AG04450 (cell line): ENCODE measurements around the gene OSBPL6. TPM values are rescaled to one million over a fixed set of nuclear protein-coding genes. Genes with fewer than 3 reads are reported as not detected.
A peak's percentile ranks its signal among the peaks of the same experiment; 100 is the strongest.

Experiments
- CTCF ChIA-PET: fragments of 300-600, 350-600 bp; formaldehyde crosslinking; extraction: SDS; loops from one replicate; lab custom pipeline; 2022; ENCODE audit warnings: antibody characterized with exemption, inconsistent platforms; lab: Charles Lee
- POLR2A ChIA-PET: fragments of 350-600 bp; formaldehyde crosslinking; extraction: SDS; loops from one replicate; lab custom pipeline; 2021; ENCODE audit warnings: antibody characterized with exemption, inconsistent platforms; lab: Yijun Ruan, JAX
- DNase-seq: peaks from one replicate; pipeline ENCODE4 v3.0.0-alpha.2; 2011; ENCODE audit warnings: low read depth, low spot score
- H3K27ac ChIP-seq: one replicate; pipeline ENCODE4 v1.5.1; 2012; ENCODE audit warnings: low read depth, low read length, control low read depth
- H3K27me3 ChIP-seq: one replicate; pipeline ENCODE4 v1.6.0; 2012; ENCODE audit warnings: low read length; ENCODE audit not compliant: control insufficient read depth, insufficient read depth
- H3K4me3 ChIP-seq: 2 replicates; pipeline ENCODE4 v1.5.1; 2011; ENCODE audit warnings: mild to moderate bottlenecking, low read depth, low read length, control low read depth
- H3K9me3 ChIP-seq: 2 replicates; pipeline ENCODE4 v1.5.1; 2012; ENCODE audit warnings: low read length; ENCODE audit not compliant: control insufficient read depth, insufficient read depth
- polyA plus RNA-seq: library from polyadenylated mRNA; depleted of rRNA; stranded (reverse); fragments of >200 nt; gene quantifications from 2 replicates; pipeline ENCODE4 v1.2.3, GENCODE V29; 2011
- TF ChIP-seq, protein P1 (sequence below): IDR thresholded peaks from 2 replicates; pipeline ENCODE4 v1.5.1; 2011; ENCODE audit warnings: low read depth, low read length, control low read depth, inconsistent platforms

OSBPL6 gene
- polyA plus RNA-seq, 1 experiment = 5.0 TPM

DNA sequence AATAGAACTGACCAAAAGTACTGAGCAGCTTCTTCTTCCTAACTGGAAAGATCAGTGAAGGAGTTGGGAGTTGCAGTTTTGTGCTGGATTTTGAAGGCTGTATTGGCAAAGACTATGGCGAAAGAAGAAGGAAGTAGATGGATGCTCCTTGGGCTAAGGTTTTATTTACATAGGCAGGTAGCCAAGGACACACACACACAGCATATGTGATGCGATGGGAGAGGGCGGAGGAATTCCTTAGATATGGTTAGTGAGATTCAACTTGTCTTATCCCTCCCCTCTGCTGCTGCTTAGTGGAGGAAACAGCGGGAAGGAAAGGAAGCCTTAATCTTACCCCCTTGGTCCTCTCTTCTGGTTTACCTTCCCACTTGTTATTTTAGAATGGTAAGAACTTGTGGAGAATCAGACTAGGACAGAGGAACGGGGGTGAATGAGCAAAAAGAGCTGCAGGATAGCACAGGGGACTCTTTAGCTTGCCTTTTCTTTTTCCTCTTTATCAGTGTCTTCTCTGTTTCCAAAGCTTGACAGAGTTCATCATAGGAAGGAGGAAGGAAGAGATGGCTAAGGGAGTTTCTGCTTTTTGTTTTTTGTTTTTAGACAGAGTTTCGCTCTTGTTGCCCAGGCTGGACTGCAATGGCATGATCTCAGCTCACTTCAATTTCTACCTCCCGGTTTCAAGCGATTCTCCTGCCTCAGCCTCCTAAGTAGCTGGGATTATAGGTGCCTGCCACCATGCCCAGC, 87.9 kb downstream of the OSBPL6 start:
- H3K9me3 ChIP-seq = no peaks in the 10 kb centered on the region
- DNase-seq = peak; percentile 56
- ChIA-PET POLR2A (interaction anchor here (0.6 kb wide), 1 partner anchor 25 kb away, joined by 3 read pairs; no protein-coding TSS in a partner anchor), CTCF (interaction anchor here (0.9 to 2.1 kb wide), 6 partner anchors 9 to 150 kb away, joined by 3 to 8 read pairs (median 4); no protein-coding TSS in a partner anchor)
- H3K27me3 ChIP-seq = no peaks in the 10 kb centered on the region
- no peak overlapping the region for H3K4me3 ChIP-seq
- H3K27ac ChIP-seq = no peak overlapping the region
- TF ChIP-seq, protein P1, sequence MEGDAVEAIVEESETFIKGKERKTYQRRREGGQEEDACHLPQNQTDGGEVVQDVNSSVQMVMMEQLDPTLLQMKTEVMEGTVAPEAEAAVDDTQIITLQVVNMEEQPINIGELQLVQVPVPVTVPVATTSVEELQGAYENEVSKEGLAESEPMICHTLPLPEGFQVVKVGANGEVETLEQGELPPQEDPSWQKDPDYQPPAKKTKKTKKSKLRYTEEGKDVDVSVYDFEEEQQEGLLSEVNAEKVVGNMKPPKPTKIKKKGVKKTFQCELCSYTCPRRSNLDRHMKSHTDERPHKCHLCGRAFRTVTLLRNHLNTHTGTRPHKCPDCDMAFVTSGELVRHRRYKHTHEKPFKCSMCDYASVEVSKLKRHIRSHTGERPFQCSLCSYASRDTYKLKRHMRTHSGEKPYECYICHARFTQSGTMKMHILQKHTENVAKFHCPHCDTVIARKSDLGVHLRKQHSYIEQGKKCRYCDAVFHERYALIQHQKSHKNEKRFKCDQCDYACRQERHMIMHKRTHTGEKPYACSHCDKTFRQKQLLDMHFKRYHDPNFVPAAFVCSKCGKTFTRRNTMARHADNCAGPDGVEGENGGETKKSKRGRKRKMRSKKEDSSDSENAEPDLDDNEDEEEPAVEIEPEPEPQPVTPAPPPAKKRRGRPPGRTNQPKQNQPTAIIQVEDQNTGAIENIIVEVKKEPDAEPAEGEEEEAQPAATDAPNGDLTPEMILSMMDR = no peak

DNA sequence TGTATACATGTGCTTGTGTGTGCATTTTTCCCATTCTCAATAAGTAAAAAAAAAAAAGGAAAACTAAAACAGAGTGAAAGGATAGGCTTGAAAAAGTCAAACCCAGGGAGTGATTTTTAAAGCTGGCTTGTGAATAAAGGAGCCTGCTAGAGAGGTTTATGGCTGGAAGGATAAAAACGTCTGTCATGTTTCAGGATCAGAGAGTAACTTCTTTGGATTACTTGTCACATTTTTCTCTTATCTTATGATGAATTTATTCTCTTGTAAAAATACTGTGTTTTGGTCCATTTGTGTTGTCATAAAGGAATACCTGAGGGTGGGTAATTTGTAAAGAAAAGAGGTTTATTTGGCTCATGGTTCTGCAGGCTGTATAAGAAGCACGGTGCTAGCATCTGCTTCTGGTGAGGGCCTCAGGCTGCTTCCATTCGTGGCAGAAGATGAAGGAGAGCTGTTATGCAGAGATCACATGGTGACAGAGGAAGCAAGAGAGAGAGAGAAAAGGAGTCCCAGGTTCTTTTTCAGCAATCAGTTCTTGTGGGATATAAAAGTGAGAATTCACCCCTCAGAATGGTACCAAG, 89.1 kb downstream of the OSBPL6 start:
- CTCF ChIA-PET = no interaction called here
- no peaks in the 10 kb centered on the region for H3K27me3 ChIP-seq
- POLR2A ChIA-PET = no interaction called here
- TF ChIP-seq, protein P1 = no peak
- H3K4me3 ChIP-seq = no peak overlapping the region
- no peaks in the 10 kb centered on the region for H3K9me3 ChIP-seq
- no peak for DNase-seq
- no peak overlapping the region for H3K27ac ChIP-seq

DNA sequence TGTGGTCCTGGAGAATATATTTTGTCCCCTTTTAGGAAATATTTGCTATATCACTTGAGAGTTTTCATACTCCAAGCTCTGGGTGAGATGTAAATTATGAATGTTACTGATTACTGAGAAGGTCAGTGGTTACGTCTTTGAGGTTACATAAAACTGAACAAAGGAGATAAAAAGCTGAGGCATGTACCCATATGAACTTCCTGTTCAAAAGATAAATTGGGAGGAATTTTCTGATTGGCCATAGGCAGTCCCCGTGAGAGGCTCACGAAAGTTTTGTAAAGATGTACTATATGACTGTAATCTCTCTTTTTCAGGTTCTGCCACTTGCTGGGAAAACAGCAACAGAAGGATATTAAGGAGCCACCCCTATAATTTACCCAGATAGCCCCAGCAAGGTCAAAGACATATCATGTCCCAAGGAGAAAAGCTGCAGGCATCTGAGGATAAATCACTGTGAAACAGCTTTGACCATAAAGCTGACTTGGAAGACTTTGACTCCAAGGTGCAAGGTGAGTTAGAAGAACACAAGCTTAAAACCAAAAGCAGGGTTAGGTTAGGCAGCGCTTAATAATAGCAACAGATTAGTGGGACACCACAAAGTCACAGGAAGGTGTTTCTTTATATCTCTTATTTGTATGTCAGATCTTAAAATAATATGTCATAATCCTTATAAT, 90.4 kb downstream of the OSBPL6 start:
- Histone ChIP-seq H3K27ac (no peak overlapping the region), H3K4me3 (no peak overlapping the region), H3K27me3 (no peaks in the 10 kb centered on the region), H3K9me3 (no peaks in the 10 kb centered on the region)
- TF ChIP-seq, protein P1 = no peak
- DNase-seq = no peak
- ChIA-PET CTCF (no interaction called here), POLR2A (no interaction called here)

DNA sequence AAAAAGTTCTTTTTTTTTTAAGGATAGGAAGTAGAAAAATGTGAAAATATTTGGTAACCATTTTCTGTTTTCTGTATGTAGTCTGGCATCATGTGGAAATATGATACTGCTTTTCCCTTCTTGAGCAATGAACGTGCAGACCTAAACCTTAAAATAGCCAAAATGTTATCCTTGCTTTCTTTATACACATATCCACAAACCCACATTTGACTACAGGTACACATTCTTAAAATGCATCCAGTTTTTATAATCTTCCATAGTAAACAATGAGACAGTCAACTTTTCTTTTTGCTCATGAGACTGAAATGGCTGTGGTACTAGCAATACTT, 90.9 kb downstream of the OSBPL6 start:
- no peak for DNase-seq
- H3K4me3 ChIP-seq = no peak overlapping the region
- CTCF ChIA-PET = no interaction called here
- H3K27me3 ChIP-seq = no peaks in the 10 kb centered on the region
- no peak overlapping the region for H3K27ac ChIP-seq
- TF ChIP-seq, protein P1 = no peak
- H3K9me3 ChIP-seq = no peaks in the 10 kb centered on the region
- POLR2A ChIA-PET = no interaction called here

DNA sequence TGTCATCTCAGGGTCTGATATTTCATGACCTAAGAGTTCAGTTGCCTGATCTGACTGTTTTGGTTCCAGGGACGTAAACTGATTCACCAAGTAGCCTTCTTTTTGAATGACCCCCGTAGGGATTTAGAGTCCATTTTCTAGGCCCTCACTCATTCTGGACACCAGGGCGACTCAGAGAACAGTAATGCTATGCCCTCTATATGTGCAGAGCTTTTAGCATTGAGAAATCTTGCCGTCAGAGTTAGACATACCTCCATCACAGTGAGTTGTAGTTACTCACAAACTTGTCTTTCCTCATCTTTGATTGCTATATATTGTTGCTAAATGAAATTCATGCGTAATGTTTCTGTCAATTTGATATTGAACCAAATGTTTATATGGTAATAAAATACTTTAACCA, 92.3 kb downstream of the OSBPL6 start:
- ChIA-PET CTCF (interaction anchor here (1.0 kb wide), 2 partner anchors 19 to 20 kb away, joined by 3 to 6 read pairs; no protein-coding TSS in a partner anchor), POLR2A (no interaction called here)
- Histone ChIP-seq H3K27me3 (no peaks in the 10 kb centered on the region), H3K27ac (no peak overlapping the region), H3K9me3 (no peaks in the 10 kb centered on the region), H3K4me3 (no peak overlapping the region)
- TF ChIP-seq, protein P1 = no peak
- no peak for DNase-seq
